ENCODE measurements around the gene PLIN4.

PLIN4 gene

DNA sequence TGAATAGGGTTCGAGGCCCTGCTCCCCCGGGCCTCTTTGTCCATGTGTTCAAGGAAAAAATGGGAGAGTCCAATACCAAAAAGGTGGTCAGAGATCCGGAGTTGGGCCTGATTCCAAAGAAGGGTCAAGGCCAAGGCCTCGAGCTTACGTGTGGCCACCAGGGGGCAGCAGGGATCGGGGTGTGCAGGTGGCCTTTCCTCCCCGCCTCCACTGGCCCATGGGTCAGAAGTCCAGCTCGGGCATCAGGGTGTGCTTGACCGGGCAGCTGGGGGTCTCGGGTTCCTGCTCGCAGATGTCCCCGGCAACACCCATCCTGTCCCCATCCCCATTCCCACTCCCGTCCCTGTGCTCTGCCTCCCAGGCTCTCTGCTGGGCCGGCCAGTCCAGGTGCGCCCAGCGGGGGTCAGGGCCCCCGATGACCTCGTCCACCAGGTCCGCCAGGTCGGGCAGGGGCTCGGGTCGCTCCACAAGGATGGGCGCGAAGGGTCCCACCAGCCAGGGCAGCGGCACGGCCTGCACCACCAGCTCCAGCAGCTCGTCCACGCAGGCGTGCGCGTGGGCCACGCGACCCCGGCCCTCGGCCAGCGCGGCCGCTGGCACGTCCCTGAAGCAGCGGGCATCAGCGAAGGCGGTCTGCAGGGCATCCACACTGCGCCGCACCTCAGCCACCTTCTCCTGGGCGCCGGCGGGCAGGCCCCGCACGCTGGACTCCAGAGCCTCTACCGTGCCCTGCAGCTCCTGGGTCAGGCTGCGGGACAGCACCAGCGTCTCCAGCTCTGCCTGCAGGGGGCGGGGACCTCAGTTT, 5.2 kb upstream of the PLIN4 start:
- DNase-seq (ENCODE audit: extremely low spot score), result peak; percentile 67
- ChIA-PET POLR2A (interaction anchor here (1.0 kb wide), 1 partner anchor 52 kb away, joined by 5 read pairs; no protein-coding TSS in a partner anchor), CTCF (interaction anchor here (0.5 to 1.3 kb wide), 9 partner anchors 11 to 307 kb away, joined by 3 to 13 read pairs (median 4); partner anchors contain the start of gene PLIN5)
- TF ChIP-seq ARNT (IDR thresholded peaks at IDR 0.05) (no peak), HDGF (IDR thresholded peaks at IDR 0.05; ENCODE audit: borderline replicate concordance) (no peak), ELF4 (IDR thresholded peaks at IDR 0.05) (no peak), SUZ12 (IDR thresholded peaks at IDR 0.05) (no peak), FOXM1 (IDR thresholded peaks at IDR 0.05; ENCODE audit: borderline replicate concordance) (no peak), SP1 (IDR thresholded peaks at IDR 0.05) (no peak), FOXA1 (IDR thresholded peaks at IDR 0.05) (no peak), L3MBTL2 (conservative IDR thresholded peaks at IDR 0.05) (no peak), ZNF384 (IDR thresholded peaks at IDR 0.05) (no peak), BHLHE40 (IDR thresholded peaks at IDR 0.05; ENCODE audit: borderline replicate concordance) (no peak), TARDBP (IDR thresholded peaks at IDR 0.05) (no peak), NFRKB (IDR thresholded peaks at IDR 0.05) (no peak), LEF1 (IDR thresholded peaks at IDR 0.05; ENCODE audit: borderline replicate concordance) (no peak), CTBP1 (IDR thresholded peaks at IDR 0.05; ENCODE audit: borderline replicate concordance) (no peak), FOXK2 (IDR thresholded peaks at IDR 0.05) (no peak)
- TF ChIP-seq, protein P1, sequence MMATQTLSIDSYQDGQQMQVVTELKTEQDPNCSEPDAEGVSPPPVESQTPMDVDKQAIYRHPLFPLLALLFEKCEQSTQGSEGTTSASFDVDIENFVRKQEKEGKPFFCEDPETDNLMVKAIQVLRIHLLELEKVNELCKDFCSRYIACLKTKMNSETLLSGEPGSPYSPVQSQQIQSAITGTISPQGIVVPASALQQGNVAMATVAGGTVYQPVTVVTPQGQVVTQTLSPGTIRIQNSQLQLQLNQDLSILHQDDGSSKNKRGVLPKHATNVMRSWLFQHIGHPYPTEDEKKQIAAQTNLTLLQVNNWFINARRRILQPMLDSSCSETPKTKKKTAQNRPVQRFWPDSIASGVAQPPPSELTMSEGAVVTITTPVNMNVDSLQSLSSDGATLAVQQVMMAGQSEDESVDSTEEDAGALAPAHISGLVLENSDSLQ (IDR thresholded peaks at IDR 0.05), result no peak

DNA sequence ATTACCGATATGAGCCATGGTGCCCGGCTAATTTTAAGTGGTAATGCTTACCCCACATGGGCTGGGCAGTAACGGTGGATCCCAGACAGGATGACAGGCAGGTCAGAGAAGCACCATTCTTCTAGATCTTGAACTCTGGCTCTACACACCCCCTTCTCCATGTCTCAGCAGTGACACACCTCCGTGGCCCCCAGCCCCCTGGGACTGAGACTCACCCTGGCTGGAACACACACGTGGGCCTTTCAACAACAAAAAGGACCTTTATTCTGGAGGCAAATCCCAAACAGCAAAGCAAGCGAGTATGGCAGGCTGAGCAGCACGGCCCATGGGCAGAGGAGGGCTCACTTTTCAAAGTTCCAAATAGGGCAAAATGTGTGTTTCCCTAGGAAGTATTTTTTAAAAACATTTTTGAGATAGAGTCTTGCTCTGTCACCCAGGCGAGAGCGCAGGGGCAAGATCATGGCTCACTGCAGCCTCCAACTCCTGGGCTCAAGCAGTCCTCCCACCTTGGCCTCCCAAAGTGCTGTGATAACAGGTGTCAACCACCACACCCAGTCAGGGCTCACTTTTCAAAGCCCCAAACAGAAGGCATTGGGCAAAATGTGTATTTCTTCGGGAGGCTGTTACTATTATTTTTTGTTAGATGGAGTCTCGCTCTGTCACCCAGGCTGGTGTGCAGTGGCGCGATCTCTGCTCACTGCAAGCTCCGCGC, 4.2 kb upstream of the PLIN4 start:
- TF ChIP-seq BHLHE40 (IDR thresholded peaks at IDR 0.05; ENCODE audit: borderline replicate concordance) (no peak), SUZ12 (IDR thresholded peaks at IDR 0.05) (no peak), ELF4 (IDR thresholded peaks at IDR 0.05) (no peak), FOXA1 (IDR thresholded peaks at IDR 0.05) (no peak), ZNF384 (IDR thresholded peaks at IDR 0.05) (no peak), TARDBP (IDR thresholded peaks at IDR 0.05) (no peak), SP1 (IDR thresholded peaks at IDR 0.05) (no peak), FOXK2 (IDR thresholded peaks at IDR 0.05) (no peak), L3MBTL2 (conservative IDR thresholded peaks at IDR 0.05) (no peak), NFRKB (IDR thresholded peaks at IDR 0.05) (no peak), HDGF (IDR thresholded peaks at IDR 0.05; ENCODE audit: borderline replicate concordance) (no peak), CTBP1 (IDR thresholded peaks at IDR 0.05; ENCODE audit: borderline replicate concordance) (no peak), LEF1 (IDR thresholded peaks at IDR 0.05; ENCODE audit: borderline replicate concordance) (no peak), FOXM1 (IDR thresholded peaks at IDR 0.05; ENCODE audit: borderline replicate concordance) (no peak), ARNT (IDR thresholded peaks at IDR 0.05) (no peak)
- TF ChIP-seq, protein P1 (IDR thresholded peaks at IDR 0.05), result no peak
- ChIA-PET POLR2A (interaction anchor here (1.0 kb wide), 1 partner anchor 51 kb away, joined by 5 read pairs; no protein-coding TSS in a partner anchor), CTCF (interaction anchor here (0.5 to 1.3 kb wide), 8 partner anchors 12 to 308 kb away, joined by 3 to 13 read pairs (median 4); partner anchors contain the start of gene PLIN5)
- DNase-seq (ENCODE audit: extremely low spot score), result no peak

DNA sequence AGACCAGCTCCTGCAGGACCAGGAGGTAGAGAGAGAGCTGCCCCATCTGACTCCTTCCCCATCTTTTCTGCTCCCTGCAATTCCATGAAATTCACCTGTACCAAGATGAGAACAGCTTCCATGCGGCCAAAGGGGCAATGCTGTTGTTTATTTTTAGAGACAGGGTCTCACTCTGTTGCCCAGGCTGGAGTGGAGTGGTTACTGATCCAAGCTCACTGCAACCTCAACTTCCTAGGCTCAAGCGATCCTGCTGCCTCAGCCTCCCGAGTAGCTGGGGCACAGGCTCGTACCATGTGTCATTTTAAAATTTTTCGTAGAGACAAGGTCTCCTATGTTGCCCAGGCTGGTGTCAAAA, 3.6 kb upstream of the PLIN4 start:
- ChIA-PET CTCF (interaction anchor here (1.2 kb wide), 1 partner anchor 14 kb away, joined by 3 read pairs; the partner anchor contains the start of gene PLIN5), POLR2A (no interaction called here)
- no peak for TF ChIP-seq FOXM1 (IDR thresholded peaks at IDR 0.05; ENCODE audit: borderline replicate concordance)
- TF ChIP-seq L3MBTL2 (conservative IDR thresholded peaks at IDR 0.05), result no peak
- no peak for TF ChIP-seq ZNF384 (IDR thresholded peaks at IDR 0.05)
- no peak for DNase-seq (ENCODE audit: extremely low spot score)

DNA sequence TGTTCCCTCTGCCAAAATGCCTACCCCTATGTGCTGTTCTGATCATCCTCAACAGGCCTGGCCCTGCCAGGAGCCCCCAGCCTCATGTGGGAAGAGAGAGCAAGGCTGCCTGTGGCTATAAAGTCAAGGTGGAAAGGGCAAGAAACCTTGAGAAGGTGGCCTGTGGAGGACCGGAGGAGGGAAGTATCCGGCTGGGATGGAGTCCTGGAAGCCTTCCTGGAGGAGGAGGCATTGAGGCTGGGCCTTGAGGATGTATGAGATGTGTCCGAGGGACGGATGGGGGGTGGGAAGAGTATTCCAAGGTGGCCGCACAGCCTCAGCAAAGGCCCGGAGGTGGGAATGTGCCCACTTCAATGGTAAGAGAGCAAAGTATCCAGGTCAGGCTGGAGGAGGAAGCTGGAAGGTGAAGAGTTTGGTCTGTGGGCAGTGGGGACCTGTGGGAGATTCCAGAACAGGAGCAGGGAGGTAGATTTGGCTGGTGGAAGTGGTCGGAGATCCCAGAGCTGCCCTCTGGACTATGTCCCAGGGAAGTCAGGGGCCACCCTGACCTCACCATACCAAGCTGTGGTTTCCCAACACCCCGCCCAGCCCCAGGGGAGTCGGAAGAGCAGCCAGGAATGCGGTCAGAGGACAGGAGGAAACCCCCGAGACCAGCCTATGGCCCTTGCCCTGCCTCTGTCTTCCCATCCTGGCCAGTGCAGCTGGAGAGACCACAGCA, 3.0 kb upstream of the PLIN4 start:
- CTCF ChIA-PET, result interaction anchor here (1.2 kb wide), 1 partner anchor 14 kb away, joined by 3 read pairs; the partner anchor contains the start of gene PLIN5
- POLR2A ChIA-PET, result no interaction called here
- no peak for TF ChIP-seq LEF1 (IDR thresholded peaks at IDR 0.05; ENCODE audit: borderline replicate concordance)
- TF ChIP-seq ELF4 (IDR thresholded peaks at IDR 0.05), result no peak
- TF ChIP-seq TARDBP (IDR thresholded peaks at IDR 0.05), result no peak
- no peak for TF ChIP-seq HDGF (IDR thresholded peaks at IDR 0.05; ENCODE audit: borderline replicate concordance)
- TF ChIP-seq FOXA1 (IDR thresholded peaks at IDR 0.05), result no peak
- no peak for TF ChIP-seq CTBP1 (IDR thresholded peaks at IDR 0.05; ENCODE audit: borderline replicate concordance)
- no peak for TF ChIP-seq NFRKB (IDR thresholded peaks at IDR 0.05)
- TF ChIP-seq, protein P1 (IDR thresholded peaks at IDR 0.05), result no peak
- TF ChIP-seq FOXM1 (IDR thresholded peaks at IDR 0.05; ENCODE audit: borderline replicate concordance), result no peak
- TF ChIP-seq SUZ12 (IDR thresholded peaks at IDR 0.05), result no peak
- no peak for TF ChIP-seq ZNF384 (IDR thresholded peaks at IDR 0.05)
- no peak for TF ChIP-seq SP1 (IDR thresholded peaks at IDR 0.05)
- no peak for TF ChIP-seq ARNT (IDR thresholded peaks at IDR 0.05)
- TF ChIP-seq L3MBTL2 (conservative IDR thresholded peaks at IDR 0.05), result no peak
- TF ChIP-seq FOXK2 (IDR thresholded peaks at IDR 0.05), result no peak
- no peak for TF ChIP-seq BHLHE40 (IDR thresholded peaks at IDR 0.05; ENCODE audit: borderline replicate concordance)

More for the DNA sequence above, 3.0 kb upstream of the PLIN4 start:
- DNase-seq (ENCODE audit: extremely low spot score), result no peak

Measured in HEK293T (cell line).